DOHH2 (cell line): ENCODE data around the gene PLPP7.

Experiments
- H3F3A ChIP-seq: fragments of 200-600 bp; sonication (generic), shearing (Covaris generic); 2 replicates; pipeline ENCODE4 v1.6.0; 2016; ENCODE audit warnings: antibody characterized with exemption, mild to moderate bottlenecking; ENCODE audit not compliant: control insufficient read depth, insufficient read depth
- H3K27ac ChIP-seq: fragments of 200-600 bp; sonication (generic); 2 replicates; pipeline ENCODE4 v1.5.1; 2014; ENCODE audit warnings: low read depth, mild to moderate bottlenecking, low read length, moderate library complexity
- H3K27me3 ChIP-seq: fragments of 200-600 bp; sonication (generic); 2 replicates; pipeline ENCODE4 v1.6.1; 2014; ENCODE audit warnings: mild to moderate bottlenecking, low read length, mixed read lengths; ENCODE audit not compliant: control insufficient read depth
- H3K36me3 ChIP-seq: fragments of 200-600 bp; sonication (generic); 2 replicates; pipeline ENCODE4 v1.6.1; 2014; ENCODE audit warnings: mild to moderate bottlenecking, low read length, moderate library complexity, mixed read lengths; ENCODE audit not compliant: control insufficient read depth
- H3K4me1 ChIP-seq: fragments of 200-600 bp; sonication (generic); 2 replicates; pipeline ENCODE4 v1.6.1; 2014; ENCODE audit warnings: mild to moderate bottlenecking, low read length, mixed read lengths; ENCODE audit not compliant: control insufficient read depth
- H3K4me2 ChIP-seq: fragments of 200-600 bp; sonication (generic); 2 replicates; pipeline ENCODE4 v1.6.0; 2014; ENCODE audit warnings: mild to moderate bottlenecking, low read length, moderate library complexity
- H3K4me3 ChIP-seq: fragments of 200-600 bp; sonication (generic); 2 replicates; pipeline ENCODE4 v1.5.1; 2014; ENCODE audit warnings: mild to moderate bottlenecking, low read length, mixed read lengths
- H3K79me2 ChIP-seq: fragments of 200-600 bp; sonication (generic); 2 replicates; pipeline ENCODE4 v1.6.1; 2014; ENCODE audit warnings: mild to moderate bottlenecking, low read length, mixed read lengths; ENCODE audit not compliant: control insufficient read depth
- H3K9me2 ChIP-seq: fragments of 200-600 bp; sonication (generic); replicated peaks from 2 replicates; pipeline ENCODE4 v1.6.1; 2014; ENCODE audit warnings: mild to moderate bottlenecking, low read length, mixed read lengths; ENCODE audit not compliant: control insufficient read depth
- H3K9me3 ChIP-seq: fragments of 200-600 bp; sonication (generic); 2 replicates; pipeline ENCODE4 v1.6.1; 2014; ENCODE audit warnings: antibody characterized with exemption, low read length, mixed read lengths; ENCODE audit not compliant: control insufficient read depth, insufficient read depth
- H4K20me1 ChIP-seq: fragments of 200-600 bp; sonication (generic); 2 replicates; pipeline ENCODE4 v1.6.0; 2014; ENCODE audit warnings: low read depth, mild to moderate bottlenecking, antibody characterized with exemption, low read length, moderate library complexity; ENCODE audit not compliant: control insufficient read depth, insufficient read depth
- EZH2phosphoT487 ChIP-seq: fragments of 200-600 bp; sonication (generic); IDR thresholded peaks from 2 replicates; pipeline ENCODE4 v1.6.1; 2017; ENCODE audit warnings: borderline replicate concordance, mild to moderate bottlenecking, antibody characterized with exemption, low read length, moderate library complexity, mixed read lengths
- TF ChIP-seq, protein P1 (sequence below): fragments of 200-600 bp; sonication (generic); IDR thresholded peaks from one replicate; pipeline ENCODE4 v1.5.1; 2014; ENCODE audit warnings: antibody characterized with exemption, mild to moderate bottlenecking, low read depth, low read length; ENCODE audit not compliant: poor library complexity, severe bottlenecking

Gene PLPP7

GRCh38 chr9:131279863-131280570 lies 9.5 kb upstream of the PLPP7 start:
- Histone ChIP-seq H3K9me3 (no peaks in the 10 kb centered on the region), H3K9me2 (no peaks in the 10 kb centered on the region), H3K27ac (no peak overlapping the region), H3K4me3 (no peak overlapping the region), H3K4me2 (no peak overlapping the region), H3F3A (peaks cover 3% of the 10 kb centered on the region), H3K4me1 (peaks cover 11% of the 10 kb centered on the region), H3K36me3 (peaks cover 13% of the 10 kb centered on the region), H3K27me3 (no peaks in the 10 kb centered on the region), H3K79me2 (peaks cover 15% of the 10 kb centered on the region), H4K20me1 (no peaks in the 10 kb centered on the region)
- TF ChIP-seq, protein P1, sequence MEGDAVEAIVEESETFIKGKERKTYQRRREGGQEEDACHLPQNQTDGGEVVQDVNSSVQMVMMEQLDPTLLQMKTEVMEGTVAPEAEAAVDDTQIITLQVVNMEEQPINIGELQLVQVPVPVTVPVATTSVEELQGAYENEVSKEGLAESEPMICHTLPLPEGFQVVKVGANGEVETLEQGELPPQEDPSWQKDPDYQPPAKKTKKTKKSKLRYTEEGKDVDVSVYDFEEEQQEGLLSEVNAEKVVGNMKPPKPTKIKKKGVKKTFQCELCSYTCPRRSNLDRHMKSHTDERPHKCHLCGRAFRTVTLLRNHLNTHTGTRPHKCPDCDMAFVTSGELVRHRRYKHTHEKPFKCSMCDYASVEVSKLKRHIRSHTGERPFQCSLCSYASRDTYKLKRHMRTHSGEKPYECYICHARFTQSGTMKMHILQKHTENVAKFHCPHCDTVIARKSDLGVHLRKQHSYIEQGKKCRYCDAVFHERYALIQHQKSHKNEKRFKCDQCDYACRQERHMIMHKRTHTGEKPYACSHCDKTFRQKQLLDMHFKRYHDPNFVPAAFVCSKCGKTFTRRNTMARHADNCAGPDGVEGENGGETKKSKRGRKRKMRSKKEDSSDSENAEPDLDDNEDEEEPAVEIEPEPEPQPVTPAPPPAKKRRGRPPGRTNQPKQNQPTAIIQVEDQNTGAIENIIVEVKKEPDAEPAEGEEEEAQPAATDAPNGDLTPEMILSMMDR: no peak
- no peak for TF ChIP-seq EZH2phosphoT487

DNA sequence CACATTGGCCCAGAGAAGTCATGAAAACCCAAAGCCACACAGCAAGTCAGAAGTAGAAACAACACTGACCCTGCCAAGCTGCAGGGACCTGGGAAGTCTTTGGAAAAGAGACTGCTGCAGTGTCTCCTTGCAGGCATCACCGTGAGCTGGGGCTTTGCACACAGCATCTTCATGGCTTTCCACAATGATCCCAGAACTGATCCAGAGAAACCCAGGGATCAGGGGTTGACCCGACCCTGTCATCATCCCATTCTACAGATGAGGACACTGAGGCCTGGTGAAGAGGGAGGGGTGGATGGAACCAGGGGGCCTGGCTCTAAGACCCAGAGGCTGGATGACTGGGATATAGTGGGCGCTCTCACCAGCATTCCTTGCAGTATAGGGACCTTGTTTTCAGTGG lies 8.9 kb upstream of the PLPP7 start:
- Histone ChIP-seq H3K4me3 (no peak overlapping the region), H3F3A (peaks cover 3% of the 10 kb centered on the region), H3K9me2 (no peaks in the 10 kb centered on the region), H3K9me3 (no peaks in the 10 kb centered on the region), H3K27me3 (no peaks in the 10 kb centered on the region), H3K79me2 (peaks cover 9% of the 10 kb centered on the region), H3K4me2 (no peak overlapping the region), H3K4me1 (peaks cover 11% of the 10 kb centered on the region), H4K20me1 (no peaks in the 10 kb centered on the region), H3K36me3 (peaks cover 7% of the 10 kb centered on the region), H3K27ac (no peak overlapping the region)
- no peak for TF ChIP-seq EZH2phosphoT487
- TF ChIP-seq, protein P1: no peak

- TF ChIP-seq EZH2phosphoT487: no peak
- TF ChIP-seq, protein P1: no peak
- H3F3A ChIP-seq: peaks cover 3% of the 10 kb centered on the region
- peaks cover under 1% of the 10 kb centered on the region; the same call in 1 of the 2 replicates for H3K36me3 ChIP-seq
- peaks cover 11% of the 10 kb centered on the region for H3K4me1 ChIP-seq
- H3K9me3 ChIP-seq: no peaks in the 10 kb centered on the region
- H4K20me1 ChIP-seq: no peaks in the 10 kb centered on the region
- no peaks in the 10 kb centered on the region for H3K9me2 ChIP-seq
- H3K4me2 ChIP-seq: no peak overlapping the region
- no peak overlapping the region for H3K27ac ChIP-seq
- no peaks in the 10 kb centered on the region for H3K27me3 ChIP-seq
- H3K79me2 ChIP-seq: peaks cover 2% of the 10 kb centered on the region
- no peak overlapping the region for H3K4me3 ChIP-seq
Measured at GRCh38 chr9:131281119-131281965, 8.2 kb upstream of the PLPP7 start.
